GM04503 (cell line): ENCODE data around the gene BCL2.
A peak's percentile ranks its signal among the peaks of the same experiment; 100 is the strongest.
"Not testable (repeated sequence)": the region's sequence is repeated elsewhere in the genome, so short reads cannot be mapped to it uniquely, and the experiment has no call there.

ENCODE experiments used
- DNase-seq: peaks from one replicate; pipeline ENCODE4 v3.0.0-alpha.2; 2012; ENCODE audit warnings: low read depth

The BCL2 gene

GRCh38 chr18:63258749-63259566, 60.6 kb downstream of the BCL2 start:
- DNase-seq: no peak

DNA sequence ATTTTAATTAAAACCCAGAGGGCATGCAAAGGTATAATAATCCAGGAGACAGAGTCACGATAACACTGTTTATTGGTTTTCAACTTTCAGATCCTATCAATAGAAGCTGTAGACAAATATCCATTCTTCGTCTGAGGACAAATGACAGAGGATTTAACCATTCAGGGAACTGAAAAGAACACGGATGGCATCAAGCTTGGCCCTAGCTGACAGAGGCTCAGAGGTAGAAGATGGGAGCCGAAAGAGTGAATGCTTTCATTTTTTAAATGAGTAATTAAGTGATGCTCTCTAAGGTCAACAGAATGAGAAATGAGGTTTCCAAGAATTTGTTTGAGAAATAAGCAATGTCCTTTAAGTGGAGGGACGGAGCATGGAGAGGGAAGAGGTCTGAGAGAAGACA, 62.1 kb downstream of the BCL2 start:
- no peak for DNase-seq

- no peak for DNase-seq
Measured at GRCh38 chr18:63255435-63255834, 64.1 kb downstream of the BCL2 start.

DNA sequence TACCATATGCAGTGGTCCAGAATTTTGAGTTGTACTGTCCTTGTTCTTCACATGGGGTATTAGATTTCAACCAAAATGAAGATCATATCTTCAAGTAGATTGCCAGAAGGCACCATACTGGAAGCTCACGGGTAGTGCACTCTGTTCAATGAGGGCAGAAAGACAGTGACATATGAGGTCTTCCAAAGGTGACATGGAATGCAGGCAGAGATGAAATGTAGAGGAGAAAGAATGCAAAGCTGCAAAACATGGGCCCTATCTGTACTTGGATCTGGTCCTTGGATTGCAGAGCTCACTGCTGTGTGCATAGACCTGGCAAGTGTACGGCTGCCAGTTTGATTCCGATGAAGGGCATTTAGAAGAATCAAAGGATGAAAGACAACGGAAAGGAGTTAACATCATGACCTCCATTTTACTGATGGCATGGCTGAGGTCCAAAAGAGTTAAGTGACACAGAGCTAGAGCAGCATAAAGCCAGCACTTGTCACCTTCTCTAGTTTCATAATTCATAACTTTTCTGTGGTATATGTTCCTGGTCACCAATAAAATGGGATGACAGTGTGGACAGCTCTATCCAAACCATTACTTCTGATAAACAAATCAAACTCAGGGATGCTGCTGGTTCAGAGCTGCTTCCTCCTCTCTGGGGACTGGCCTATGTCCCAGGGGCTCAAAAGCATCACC, 64.7 kb downstream of the BCL2 start:
- DNase-seq: no peak

- peak; percentile 21 for DNase-seq
Measured at GRCh38 chr18:63253428-63254372, 65.9 kb downstream of the BCL2 start.

DNA sequence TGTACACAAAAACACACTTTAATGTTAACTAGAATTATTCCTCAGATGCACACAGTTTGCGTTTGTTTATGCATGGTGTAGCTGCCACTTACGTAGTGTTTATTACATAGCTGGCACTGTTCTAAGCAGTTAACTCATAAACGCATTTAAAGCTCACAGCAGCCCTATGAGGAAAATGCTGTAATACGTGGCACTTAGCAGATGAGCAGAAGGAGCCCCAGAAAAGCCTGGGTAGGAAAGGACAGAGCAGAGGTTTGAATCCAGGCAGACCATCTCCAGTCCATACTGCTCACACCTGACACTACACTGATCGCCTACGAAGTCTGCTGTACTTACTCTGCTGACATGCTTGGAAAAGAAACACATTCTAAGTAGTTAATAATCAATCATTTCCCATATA, 66.6 kb downstream of the BCL2 start:
- DNase-seq: no peak

GRCh38 chr18:63249771-63250170, 69.8 kb downstream of the BCL2 start:
- DNase-seq: no peak

DNA sequence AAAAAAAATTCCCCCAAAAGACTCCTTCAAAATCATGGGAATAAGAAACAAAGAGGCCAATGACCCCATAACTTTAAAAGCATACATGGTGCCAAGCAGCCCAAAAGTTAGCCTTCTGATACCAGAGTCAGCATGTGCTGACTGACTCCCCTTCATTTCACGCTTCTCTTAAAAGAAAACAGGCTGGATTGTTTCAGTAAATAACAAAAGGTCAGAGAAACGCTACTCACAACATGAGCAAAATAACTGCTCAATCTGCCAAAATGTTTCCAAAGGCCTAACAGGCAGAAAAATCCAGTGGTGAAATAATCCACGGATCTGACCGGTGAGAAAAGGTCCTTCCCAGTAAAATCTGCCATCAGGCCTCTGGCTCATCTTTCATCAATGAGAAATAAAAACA, 71.6 kb downstream of the BCL2 start:
- DNase-seq: no peak

GRCh38 chr18:63247506-63247905, 72.1 kb downstream of the BCL2 start:
- DNase-seq: no peak

DNA sequence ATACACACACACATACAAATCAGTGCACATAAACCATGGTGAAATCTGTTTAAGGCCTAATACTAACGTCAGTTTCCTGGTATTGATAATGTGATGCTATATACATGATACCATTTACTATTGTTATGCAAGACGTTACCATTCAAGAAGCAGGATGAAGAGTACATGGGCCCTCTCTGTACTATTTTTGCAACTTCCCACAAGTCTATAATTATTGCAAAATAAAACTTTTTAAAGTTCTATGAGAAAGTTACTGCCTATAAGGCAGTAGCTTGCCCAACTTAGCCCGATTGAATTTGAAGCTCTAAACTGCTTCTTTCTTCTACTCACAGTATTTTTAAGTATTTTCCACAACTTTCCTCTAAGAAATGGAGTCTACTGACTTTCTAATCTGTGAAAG, 74.0 kb downstream of the BCL2 start:
- no peak for DNase-seq

- no peak for DNase-seq
Measured at GRCh38 chr18:63244607-63245006, 75.0 kb downstream of the BCL2 start.

GRCh38 chr18:63241760-63242159, 77.8 kb downstream of the BCL2 start:
- no peak for DNase-seq

- DNase-seq: no peak
Measured at GRCh38 chr18:63241317-63241712, 78.3 kb downstream of the BCL2 start.

GRCh38 chr18:63240531-63241316, 78.8 kb downstream of the BCL2 start:
- no peak for DNase-seq

DNA sequence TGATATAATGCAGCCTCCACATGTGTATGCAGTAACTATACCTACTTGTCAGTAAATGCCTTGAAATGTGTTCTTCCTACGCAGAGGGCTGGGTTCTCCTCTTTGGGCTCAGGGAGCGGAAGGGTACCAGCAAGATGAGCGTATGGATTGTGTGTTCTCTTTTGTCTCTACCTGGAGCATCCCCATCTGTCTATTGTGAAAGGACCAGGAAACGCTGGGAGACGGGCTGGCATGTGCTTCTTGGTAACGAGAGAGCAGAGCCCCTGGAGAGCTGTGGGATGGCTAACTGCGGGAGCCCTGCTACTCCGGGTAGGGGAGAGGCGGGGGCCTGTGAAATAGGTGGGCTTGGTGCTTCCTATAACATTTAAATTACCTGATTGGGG, 80.9 kb downstream of the BCL2 start:
- DNase-seq: no peak

DNA sequence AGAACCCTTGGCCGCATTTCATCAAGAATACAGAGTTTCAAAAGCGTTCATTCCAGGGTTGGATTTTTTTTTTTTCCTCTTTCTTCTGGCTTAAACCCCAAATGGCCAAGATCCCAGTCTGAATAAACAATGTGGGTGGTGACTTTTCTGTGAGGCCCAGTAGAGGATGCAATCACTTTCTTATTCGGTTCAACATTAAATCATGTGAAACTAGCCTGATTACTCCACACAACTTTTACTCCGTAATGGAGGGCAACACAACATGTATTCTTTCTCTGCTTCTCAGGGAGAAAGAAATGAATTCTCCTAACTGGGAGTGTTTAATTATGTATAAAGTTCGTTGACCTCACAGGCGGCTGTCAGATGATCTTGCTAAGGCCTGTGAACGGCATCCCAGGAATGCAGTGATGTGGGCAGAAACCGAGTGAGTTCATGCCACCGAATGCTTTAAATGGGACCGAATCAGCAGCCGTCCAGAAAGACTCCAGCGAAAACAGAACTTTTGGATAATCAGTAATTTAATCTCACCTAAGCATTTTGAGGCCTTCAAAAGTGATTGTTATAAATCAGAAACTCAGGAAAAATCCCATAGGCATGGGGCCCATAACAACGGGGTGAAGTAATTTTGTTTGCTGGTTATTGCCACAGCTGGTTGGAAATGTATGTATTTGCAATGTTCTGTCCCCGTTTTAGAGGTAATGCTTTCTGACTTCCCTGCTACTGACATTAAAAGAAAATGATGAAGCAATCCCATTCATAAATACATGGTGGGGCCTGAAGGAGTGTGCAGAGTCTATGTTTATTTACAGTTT, 81.5 kb downstream of the BCL2 start:
- DNase-seq: peak; percentile 83

DNA sequence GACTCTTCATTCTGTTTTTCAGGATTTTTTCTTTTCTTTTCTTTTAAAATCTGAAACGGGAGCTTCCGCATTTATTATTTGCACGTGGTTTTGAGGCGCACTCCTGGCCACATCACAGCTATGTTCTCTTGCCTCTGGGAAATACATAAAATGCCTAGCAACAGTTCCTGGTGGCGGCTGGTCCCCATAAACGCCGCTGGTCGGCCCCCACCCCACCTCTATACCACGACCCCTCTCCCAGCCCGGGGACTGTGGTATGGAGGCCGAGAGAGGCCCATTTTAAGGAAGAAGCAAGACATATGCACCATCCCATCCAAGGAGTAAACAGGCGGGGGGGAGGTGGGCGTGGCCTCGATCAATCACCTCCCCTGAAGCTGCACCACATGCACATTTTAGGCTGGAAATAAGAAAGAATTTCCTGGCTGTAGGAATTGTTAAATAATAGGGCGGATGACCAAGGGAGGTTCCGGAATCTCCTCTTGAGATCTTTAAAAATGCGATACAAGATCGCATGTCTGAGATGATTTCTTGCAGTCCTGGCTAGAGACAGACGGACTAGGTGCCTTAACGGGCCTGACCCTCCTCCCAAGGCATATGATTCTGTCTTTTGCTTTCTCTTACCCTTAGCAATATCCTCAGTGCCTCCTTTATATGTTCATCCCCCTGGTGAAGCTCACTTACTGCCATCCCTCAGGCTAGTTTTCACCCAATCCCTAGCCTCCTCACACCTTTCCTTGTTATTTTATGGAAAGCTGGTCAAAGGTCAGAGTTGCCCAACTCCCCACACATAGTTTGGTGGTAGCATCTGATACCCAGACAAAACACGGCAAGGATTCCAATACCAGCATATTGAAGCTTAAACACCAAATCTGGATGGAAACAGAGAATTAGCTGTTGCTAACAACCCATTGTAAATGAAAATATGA, 82.4 kb downstream of the BCL2 start:
- DNase-seq: no peak

- no peak for DNase-seq
Measured at GRCh38 chr18:63236406-63236805, 83.2 kb downstream of the BCL2 start.

- DNase-seq: not testable (repeated sequence)
Measured at GRCh38 chr18:63235920-63236319, 83.6 kb downstream of the BCL2 start.

DNA sequence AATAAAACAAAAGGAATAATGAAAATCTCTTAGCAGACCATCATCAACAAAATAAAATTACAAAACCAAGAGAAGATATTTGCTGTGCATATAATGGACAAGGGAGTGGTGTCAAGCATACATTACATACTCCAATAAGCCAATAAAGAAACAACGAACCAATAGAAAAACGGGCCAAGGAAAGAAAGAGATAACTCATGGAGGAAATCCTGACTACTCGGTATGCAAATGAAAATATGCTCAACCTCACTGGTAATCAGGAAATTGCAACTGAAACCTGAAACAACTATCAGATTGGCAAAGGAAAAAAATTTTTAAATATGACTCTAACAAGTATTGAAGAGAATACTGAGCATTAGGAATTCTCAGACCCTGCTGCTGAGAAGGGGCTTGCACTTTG, 84.7 kb downstream of the BCL2 start:
- DNase-seq: no peak
